GM19239 (cell line): ENCODE data around the gene PTPRH.

ENCODE experiments used
- DNase-seq: peaks from one replicate; pipeline ENCODE4 v3.0.0; 2011; ENCODE audit warnings: low spot score; ENCODE audit not compliant: insufficient read length
- FAIRE-seq: peaks from 2 replicates; lab custom pipeline; 2011; peaks lifted over from hg19 to GRCh38; lab: Jason Lieb, UNC

Gene PTPRH, protein sequence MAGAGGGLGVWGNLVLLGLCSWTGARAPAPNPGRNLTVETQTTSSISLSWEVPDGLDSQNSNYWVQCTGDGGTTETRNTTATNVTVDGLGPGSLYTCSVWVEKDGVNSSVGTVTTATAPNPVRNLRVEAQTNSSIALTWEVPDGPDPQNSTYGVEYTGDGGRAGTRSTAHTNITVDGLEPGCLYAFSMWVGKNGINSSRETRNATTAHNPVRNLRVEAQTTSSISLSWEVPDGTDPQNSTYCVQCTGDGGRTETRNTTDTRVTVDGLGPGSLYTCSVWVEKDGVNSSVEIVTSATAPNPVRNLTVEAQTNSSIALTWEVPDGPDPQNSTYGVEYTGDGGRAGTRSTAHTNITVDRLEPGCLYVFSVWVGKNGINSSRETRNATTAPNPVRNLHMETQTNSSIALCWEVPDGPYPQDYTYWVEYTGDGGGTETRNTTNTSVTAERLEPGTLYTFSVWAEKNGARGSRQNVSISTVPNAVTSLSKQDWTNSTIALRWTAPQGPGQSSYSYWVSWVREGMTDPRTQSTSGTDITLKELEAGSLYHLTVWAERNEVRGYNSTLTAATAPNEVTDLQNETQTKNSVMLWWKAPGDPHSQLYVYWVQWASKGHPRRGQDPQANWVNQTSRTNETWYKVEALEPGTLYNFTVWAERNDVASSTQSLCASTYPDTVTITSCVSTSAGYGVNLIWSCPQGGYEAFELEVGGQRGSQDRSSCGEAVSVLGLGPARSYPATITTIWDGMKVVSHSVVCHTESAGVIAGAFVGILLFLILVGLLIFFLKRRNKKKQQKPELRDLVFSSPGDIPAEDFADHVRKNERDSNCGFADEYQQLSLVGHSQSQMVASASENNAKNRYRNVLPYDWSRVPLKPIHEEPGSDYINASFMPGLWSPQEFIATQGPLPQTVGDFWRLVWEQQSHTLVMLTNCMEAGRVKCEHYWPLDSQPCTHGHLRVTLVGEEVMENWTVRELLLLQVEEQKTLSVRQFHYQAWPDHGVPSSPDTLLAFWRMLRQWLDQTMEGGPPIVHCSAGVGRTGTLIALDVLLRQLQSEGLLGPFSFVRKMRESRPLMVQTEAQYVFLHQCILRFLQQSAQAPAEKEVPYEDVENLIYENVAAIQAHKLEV

DNA sequence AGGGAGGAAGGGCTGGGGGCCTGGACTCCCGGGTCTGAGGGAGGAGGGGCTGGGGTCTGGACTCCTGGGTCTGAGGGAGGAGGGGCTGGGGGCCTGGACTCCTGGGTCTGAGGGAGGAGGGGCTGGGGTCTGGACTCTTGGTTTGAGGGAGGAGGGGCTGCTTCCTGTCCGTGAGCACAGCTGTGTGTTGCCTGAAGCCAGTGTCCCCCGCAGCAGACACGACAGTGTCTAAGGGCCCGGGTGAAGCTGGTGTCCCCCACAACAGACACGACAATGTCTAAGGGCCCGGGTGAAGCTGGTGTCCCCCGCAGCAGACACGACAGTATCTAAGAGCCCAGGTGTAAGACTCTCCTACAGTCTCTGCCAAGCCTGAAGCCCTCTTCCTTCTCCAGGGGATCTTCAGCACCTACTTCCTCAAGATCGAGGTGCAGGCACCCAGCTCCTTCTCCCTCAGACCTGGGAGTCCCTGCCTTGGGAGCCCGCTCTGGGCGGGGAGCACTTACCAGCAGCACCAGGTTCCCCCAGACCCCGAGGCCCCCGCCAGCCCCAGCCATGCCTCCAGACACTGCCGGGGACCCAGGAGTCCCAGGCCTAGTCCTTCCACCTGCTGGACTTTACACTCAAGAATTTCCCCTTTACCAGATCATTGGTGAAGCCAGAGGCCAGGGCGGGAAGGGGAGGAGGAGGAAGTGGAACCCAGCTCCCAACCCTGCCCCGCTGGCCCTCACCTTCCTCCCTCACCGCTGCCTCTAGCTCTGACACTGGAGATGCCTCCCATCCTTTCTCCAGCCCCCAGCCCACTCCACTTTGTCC, at the start of gene PTPRH:
PTPRH (minus strand) TSS at position 622 of the 813 bp plus-strand sequence; CDS start at position 554, 68 bp downstream.
- DNase-seq (no peak), FAIRE-seq (no peak)

DNA sequence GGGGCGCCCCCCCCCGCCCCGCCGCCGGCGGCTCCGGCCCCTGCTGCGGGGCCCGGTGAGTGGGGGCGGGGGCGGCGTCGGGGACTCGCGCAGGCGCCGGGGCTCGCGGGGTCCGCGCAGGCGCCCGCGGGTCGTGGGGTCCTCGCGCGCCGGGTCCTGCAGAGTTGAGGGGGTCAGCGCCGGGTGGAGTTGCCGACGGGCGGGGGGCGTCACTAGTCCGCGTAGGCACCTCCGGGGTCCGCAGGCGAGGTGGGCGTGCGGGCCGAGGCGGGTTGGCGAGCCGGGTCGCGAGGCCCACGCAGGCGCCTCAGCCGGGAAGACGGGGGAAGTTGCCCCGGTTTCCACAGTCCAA, 49.2 kb upstream of the PTPRH start:
- FAIRE-seq (no peak), DNase-seq (no peak)

DNA sequence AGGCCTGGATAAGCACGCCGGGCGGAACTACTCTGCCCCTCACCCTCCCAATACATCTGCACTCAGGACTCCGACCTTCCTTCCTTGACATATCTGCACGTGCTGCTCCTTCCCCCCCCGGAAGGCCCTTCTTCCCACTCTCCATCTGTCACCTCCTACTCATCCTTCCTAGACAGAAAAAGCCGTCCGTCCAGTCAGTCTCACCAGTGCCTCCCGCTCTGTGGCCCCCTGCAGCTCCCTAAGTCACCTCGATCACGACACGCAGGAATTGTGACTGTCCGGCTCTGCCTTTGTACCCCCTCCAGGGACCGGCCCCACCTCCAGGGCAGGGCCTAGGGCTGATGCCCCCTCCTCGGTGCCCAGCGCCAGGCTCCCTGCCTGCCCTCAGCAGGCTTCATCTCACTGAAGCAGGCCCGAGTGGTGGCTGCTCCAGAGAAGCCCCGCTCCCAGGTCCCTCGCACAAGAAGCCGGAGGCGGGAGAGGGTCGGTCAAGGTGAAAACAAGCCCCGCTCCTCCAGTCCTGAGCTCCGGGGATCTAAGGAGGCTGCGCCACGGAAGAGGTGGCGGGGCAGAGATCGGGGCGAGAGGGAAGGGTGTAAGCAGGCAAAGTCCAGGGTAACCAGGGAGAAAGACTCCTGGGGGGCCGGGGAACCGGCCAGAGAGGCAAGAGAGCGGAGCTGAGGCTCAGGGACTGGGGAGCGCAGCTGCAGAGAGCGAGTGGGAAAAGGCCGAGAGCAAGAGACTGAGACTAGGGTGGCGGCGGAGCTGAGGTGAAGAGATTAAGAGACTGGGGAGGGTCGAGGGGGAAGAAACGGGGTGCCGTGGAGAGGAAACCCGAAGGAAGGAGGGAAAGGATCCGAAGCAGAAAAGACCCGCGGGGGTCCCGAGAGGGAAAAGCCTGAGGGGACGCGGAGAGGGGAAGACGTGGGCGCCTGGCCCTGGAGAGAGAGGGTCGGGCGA, 48.4 kb upstream of the PTPRH start:
- FAIRE-seq (peak; percentile 51), DNase-seq (no peak)

DNA sequence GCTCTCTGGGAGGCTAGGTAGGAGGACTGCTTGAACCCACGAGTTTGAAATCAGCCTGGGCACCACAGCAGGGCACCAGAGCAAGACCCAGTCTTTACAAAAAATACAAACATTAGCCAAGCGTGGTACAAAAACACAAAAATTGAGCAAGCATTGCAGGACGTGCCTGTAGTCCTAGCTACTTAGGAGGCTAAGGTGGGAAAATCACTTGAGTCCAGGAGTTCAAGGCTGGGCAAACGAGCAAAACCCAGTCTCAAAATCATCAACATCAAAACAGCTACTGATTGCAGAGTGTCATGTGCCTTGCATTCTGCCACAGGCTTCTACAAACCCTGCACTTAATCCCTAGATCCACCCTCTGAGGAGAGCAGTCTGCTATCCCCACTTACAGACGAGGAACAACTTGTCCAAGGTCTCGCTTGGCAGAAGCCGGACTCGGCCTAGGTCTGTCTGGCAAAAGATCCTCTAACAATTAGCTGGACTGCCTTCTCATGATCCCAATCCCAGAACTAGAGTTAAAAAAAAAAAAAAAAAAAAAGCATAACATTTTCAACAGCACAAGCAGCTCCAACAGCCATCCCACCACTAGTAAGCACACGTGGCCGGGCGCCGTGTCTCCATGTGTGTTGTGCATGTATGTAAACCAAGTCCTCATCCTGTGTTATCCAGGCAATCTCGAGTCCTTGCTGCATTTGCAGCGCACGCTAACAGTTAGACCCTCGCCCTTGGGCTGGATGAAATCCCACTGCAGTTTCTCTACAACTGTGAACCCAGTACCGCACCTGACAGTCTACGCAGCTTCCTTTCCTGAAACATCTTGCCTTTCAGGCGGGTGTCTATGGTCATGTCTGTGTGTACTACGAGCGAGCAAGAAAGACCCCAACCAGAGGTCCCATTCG, 47.5 kb upstream of the PTPRH start:
- no peak for FAIRE-seq
- no peak for DNase-seq

DNA sequence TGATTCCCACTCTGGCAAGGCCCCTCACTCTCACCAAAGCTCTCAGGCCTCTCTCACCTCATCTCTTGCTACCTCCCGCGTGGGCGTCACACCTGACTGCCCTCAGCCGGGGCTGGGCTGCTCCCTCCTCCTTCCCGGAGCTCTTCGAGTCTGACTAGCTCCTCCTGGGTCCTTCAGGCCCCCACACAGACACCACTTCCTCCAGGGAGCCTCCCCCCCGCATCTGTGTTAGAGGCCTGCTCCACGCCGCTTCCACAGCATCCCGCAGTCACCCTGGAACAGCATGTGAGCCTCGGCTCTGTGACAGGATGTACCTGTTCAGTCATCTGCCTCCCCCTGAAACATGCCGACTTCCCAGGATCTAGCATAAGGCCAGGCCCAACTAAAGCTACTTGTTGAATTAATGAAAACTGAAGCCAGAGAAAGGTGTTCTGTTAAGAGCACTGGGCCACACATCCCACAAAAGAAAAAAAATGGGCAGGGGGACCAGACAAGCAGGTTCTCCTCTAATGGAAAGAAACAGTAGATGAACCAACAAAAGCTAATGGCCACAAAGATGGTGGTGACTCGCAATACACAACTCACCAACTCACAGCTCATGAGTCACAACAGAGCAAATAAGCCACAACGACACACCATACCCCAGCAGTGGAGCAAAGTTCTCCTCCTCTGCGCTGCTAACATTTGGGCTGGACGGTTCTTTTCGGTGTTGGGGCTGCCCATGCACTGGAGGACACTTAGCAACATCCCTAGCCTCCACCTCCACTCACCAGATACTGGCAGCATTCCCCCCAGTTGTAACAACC, 46.5 kb upstream of the PTPRH start:
- DNase-seq (no peak), FAIRE-seq (peak; percentile 80)

DNA sequence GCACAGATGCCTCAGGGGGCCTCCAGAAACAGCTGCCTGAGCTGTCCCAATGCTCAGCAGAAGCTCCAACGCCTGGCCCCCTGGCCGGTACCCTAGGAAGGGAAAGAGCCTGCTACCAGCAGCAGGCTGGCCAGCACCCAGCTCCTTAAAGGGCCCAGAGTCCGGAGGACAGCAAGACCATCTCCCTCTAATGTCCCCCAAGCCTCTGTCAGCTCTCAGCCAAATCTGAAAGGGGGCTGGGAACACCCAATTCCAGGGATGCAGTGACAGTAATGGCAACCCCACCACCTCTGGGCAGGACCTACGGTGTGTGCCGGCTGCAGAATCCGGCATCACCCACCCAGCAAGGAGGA, 45.3 kb upstream of the PTPRH start:
- FAIRE-seq (no peak), DNase-seq (no peak)

DNA sequence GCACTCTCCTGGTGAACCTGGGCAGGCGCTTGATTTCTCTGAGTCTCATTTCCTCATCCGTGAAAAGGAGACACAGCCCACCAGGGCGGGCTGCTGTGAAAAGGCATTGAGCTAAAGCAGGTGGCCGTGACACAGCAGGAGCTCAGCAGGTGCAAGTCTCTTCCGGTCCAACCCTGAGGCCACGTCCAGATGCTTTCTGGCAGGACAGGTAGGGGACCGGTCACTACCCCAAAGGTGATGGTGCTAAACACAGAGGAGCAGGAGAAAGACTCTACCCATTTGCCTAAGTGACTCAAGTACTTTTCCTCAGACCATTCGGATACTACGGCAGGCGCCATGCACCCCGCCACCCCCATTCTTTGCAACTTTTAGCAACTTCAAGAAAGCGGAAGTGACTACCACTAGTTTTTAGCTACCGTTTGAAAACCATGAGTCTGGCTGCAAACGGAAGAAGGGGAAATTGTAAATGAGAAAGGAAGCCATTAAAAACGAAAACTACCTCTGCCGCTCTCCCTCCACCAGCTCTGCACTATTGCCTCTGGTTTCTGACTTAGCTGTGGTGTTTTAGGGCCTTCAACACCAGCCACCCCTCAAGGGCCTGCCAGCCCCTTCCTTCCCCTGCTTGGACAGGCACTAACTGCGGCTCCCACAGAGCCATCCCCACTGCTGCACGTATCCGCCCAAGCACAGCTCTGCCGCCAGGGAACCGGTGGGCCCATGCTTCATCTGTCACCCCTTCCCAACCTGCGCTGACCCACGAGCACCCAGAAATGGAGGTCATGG, 44.7 kb upstream of the PTPRH start:
- peak; percentile 99 for FAIRE-seq
- DNase-seq: peak; percentile 74

DNA sequence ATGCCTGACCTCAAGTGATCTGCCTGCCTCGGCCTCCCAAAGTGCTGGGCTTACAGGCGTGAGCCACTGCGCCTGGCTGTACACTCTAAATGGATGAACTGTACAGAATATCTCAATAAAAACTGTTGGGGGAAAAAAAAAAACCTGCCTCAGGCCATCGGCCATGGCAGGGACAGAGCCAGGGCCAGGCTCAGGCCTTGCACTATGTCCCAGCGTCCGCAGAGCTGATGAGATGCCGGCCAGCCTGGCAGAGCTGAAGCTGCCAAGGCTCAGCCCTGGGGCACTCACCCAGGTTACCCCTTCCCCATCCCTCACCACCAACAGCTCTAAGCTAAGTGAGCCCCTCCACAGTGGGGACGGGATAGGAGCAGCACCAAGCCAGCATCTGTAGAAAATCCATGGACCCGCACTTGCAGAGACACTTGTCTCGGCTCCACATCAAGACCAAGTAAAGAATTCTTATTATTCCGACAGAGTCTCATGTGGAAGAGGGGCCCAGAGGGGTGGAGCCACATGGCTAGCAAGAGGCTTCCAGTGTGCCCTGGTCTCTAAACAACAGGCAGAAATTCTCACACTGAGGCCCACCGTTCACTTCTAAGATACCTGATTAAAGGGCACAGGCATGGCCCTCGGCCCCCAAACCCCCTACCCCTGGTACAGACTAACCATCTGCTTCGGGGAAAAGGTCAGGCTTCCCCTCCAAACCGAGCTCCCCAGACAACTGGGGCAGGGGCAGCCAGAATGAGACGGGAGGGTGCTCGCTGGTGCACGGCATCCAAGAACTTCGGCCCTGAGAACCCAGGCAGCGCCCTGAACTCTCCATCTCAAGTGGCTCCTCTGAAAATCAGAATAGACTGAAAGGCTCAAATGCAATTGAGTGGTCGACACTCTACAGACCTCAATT, 43.7 kb upstream of the PTPRH start:
- FAIRE-seq: peak; percentile 28
- DNase-seq: no peak

DNA sequence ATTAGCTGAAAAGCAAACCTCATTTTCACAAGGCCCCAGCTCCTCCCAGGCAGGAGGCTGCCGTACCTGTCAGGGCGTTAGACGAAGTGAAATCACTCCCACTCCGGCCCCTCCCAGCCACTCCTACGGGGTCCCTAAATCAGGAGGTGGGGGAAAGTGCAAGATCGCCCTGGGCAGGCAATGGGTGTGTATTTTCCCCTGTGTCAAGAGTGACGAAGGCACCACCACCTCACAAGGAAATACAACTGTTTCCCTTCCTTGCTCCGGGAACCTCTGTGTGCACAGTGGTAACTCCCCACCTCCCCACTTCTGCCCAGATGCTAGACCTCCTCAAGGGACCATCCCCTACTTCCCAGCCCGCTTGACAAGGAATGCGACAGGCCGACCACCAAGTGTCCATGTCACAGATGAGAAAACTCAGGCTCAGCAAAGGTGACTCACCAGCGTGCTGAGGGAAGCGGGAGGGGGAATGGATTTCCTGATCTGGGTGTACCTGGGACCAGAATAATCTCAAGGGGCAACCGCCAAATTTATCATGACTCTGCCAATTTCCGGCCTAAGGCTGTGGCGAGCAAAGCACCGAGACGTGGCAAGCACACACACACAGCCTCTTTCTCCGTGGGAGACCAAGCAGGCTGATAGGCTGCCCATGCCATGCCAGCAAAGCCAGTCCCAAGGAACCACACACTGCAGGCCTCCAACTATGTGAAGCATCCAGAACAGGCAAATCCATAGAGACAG, 42.2 kb upstream of the PTPRH start:
- FAIRE-seq: peak; percentile 85

DNA sequence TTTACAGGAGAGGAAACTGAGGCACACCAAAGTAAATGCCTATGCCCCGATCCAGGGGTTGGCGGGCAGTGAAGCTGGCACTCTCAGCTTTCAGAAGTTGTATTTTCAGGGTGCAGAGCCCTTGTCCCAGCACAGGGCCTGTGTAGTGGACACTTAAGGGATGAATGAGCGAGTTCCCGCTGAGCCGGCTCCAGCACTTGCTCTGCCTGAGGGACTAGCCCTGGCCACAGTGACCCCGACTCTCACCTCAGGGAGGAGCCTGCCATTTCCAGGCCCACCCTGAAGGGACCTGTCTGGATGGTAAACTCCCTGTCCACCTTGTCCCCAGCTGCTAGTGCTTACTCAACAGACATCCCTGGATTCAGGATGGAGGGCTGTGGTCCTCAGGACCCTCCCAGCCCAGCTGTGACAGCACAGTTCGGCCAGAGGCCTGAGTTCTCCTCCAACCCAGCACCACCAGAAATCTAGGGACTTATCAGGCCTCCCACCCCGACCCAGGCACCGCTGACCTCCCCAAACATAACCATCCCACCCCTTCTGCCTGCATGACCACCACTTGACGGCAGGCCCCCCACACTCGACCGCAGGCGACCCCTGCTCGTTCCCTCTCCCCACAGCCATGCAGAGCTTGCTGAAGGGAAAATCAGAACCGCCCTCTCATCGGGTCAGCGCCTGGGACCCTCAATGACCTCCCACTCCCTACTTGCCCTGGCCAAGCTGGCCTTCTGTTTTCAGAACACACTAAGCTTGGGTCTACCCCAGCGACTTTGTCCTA, 41.1 kb upstream of the PTPRH start:
- DNase-seq: no peak
- FAIRE-seq: no peak

More for the DNA sequence above, 42.2 kb upstream of the PTPRH start:
- DNase-seq: no peak

DNA sequence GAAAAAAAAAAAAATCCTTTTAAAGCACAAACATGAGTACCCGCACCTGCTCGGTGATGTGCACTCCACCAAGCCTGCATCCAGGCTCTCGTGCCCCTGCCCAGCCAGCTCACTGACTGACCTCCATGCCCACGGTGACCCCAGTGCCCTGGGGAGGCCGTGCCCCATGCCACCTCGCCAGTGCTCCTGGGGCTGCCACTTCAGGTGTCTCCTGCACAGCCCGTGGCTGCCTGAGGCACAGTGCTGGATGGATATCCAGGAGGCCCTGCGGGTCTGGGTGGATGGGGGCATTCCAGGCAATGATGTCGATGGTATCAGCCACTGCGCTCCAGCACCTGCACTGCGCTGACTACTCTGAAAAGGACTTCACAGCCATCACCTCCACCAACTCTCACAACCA, 40.5 kb upstream of the PTPRH start:
- FAIRE-seq: no peak
- no peak for DNase-seq

DNA sequence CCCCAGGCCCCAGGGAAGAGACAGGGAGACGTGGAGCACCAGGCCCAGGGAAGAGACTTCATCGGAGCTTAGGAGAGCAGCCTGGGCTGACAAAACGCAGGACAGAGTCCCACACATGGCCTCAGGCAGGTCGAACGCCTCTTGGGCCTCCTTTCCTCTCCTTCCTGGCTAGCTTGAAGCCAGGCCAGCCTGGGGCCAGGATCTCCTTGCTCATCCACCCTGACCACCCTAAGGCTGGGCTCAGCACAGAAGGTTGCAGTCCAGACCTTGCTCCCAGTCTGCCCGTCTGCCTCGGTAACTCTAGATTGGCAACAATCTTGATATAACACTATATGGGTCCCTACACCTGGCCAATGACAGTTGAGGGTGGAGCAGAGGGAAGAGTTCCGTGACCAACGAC, 39.4 kb upstream of the PTPRH start:
- no peak for DNase-seq

DNA sequence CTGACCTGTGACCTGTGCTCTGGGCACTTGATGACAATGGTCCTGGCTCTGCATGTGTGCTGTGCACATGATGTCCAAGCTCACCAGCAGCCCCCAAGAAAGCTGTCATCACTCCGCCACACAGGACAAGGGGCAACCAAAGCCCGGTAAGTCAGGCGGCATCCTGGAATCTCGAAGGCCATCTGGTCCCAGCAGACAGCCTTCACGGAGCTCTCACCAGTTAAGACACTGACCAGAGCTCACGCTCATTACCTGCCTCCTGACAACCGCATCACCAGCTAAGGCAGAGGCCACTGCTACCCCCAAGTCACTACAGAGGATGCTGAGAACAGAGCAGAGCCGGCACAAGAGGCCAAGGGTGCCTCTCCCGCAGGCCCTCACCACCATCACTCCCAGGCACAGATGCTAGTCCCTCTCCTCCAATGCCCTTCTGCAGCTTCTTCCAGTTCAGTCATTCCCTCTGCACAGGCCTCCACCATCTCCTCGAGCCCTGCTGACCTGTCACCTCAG, 38.9 kb upstream of the PTPRH start:
- FAIRE-seq: no peak
- no peak for DNase-seq

More for the DNA sequence above, 39.4 kb upstream of the PTPRH start:
- FAIRE-seq: no peak

DNA sequence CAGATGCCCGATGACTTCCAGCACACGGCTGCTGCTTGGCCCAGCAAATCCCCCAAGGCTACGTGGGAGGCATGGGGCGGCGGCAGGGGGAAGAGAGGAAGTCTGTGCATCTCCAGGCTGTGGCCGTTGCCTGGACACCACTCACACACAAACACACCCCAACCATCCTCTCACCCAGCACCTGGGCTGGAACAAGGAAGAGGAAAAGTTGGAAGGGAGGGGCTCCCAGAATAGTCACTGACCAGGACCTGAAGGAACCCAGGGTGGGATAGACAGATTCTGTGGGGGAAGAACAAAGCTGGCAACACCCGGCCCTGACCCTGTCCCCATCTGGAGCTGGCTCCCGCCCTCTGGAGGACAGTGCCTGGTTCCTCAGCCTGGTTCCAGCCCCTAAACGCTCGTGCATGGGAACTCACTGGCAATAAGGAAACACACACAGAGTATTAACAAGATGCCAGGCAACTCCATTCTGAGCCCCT, 38.4 kb upstream of the PTPRH start:
- FAIRE-seq (no peak), DNase-seq (no peak)
